ENCODE data around the gene AFAP1L1.

Gene AFAP1L1

GRCh38 chr5:149341876-149342275, 70.2 kb downstream of the AFAP1L1 start:
- no peak overlapping the region for H3K4me3 Mint-ChIP-seq
- H3K4me1 Mint-ChIP-seq = peaks cover 34% of the 10 kb centered on the region
- H3K9me3 Mint-ChIP-seq = no peaks in the 10 kb centered on the region

GRCh38 chr5:149344151-149344550, 72.5 kb downstream of the AFAP1L1 start:
- TF ChIP-seq CTCF (IDR thresholded peaks at IDR 0.05) = no peak
- Mint-ChIP-seq H3K4me3 (peak overlapping the region; percentile 96), H3K9me3 (no peaks in the 10 kb centered on the region), H3K4me1 (peaks cover 35% of the 10 kb centered on the region), H3K27me3 (ENCODE audit: low read depth, poor library complexity) (no peaks in the 10 kb centered on the region), H3K36me3 (ENCODE audit: low read depth) (peaks cover 10% of the 10 kb centered on the region), H3K27ac (peak overlapping the region; percentile 16)
- no peak for DNase-seq

More at GRCh38 chr5:149341876-149342275, 70.2 kb downstream of the AFAP1L1 start:
- Mint-ChIP-seq H3K27ac (no peak overlapping the region), H3K27me3 (ENCODE audit: low read depth, poor library complexity) (no peaks in the 10 kb centered on the region), H3K36me3 (ENCODE audit: low read depth) (no peaks in the 10 kb centered on the region)
- DNase-seq = no peak
- TF ChIP-seq CTCF (IDR thresholded peaks at IDR 0.05) = no peak

- Mint-ChIP-seq H3K27ac (peak within 1 kb of the TSS; percentile 98), H3K27me3 (ENCODE audit: low read depth, poor library complexity) (no peaks in the 10 kb centered on the region), H3K4me1 (peaks cover 35% of the 10 kb centered on the region), H3K36me3 (ENCODE audit: low read depth) (peaks cover 20% of the 10 kb centered on the region), H3K4me3 (peak within 1 kb of the TSS; percentile 96), H3K9me3 (no peaks in the 10 kb centered on the region)
- TF ChIP-seq CTCF (IDR thresholded peaks at IDR 0.05) = no peak
- DNase-seq = peak; percentile 93
These were observed 73.7 kb downstream of the AFAP1L1 start, which contains the start of gene GRPEL2 for GRCh38 chr5:149345147-149345891. GRPEL2 (plus strand) TSS chr5:149345499; CDS start chr5:149345540, 41 bp downstream.

DNA sequence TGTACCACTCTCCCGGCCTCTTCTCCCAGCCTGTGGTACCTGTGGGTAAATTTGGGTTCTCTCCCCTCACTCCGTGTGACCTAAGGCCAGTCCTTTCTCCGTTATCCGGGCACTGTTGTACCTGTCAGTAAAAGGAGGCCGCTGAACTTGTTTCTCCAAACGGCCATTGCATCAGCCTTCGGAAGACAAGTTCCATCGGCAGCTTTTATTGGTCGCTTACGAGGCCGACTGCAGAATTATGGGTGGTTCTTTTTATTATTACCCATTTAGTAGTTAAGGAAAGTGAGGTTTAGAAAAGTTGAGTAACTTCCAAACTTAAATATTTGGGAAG, 74.2 kb downstream of the AFAP1L1 start:
- no peaks in the 10 kb centered on the region for H3K9me3 Mint-ChIP-seq
- H3K27me3 Mint-ChIP-seq (ENCODE audit: low read depth, poor library complexity) = no peaks in the 10 kb centered on the region
- H3K36me3 Mint-ChIP-seq (ENCODE audit: low read depth) = peaks cover 26% of the 10 kb centered on the region
- H3K4me3 Mint-ChIP-seq = peak overlapping the region; percentile 96
- peaks cover 35% of the 10 kb centered on the region for H3K4me1 Mint-ChIP-seq
- H3K27ac Mint-ChIP-seq = no peak overlapping the region
- no peak for TF ChIP-seq CTCF (IDR thresholded peaks at IDR 0.05)
- DNase-seq = no peak

GRCh38 chr5:149348518-149348917, 76.9 kb downstream of the AFAP1L1 start:
- Mint-ChIP-seq H3K4me1 (peaks cover 35% of the 10 kb centered on the region), H3K27ac (no peak overlapping the region), H3K9me3 (no peaks in the 10 kb centered on the region), H3K36me3 (ENCODE audit: low read depth) (peaks cover 48% of the 10 kb centered on the region), H3K27me3 (ENCODE audit: low read depth, poor library complexity) (no peaks in the 10 kb centered on the region), H3K4me3 (no peak overlapping the region)
- DNase-seq = no peak
- no peak for TF ChIP-seq CTCF (IDR thresholded peaks at IDR 0.05)

- DNase-seq = no peak
- H3K4me1 Mint-ChIP-seq = peaks cover 29% of the 10 kb centered on the region
- H3K9me3 Mint-ChIP-seq = no peaks in the 10 kb centered on the region
- no peak overlapping the region for H3K4me3 Mint-ChIP-seq
- no peak for TF ChIP-seq CTCF (IDR thresholded peaks at IDR 0.05)
- no peak overlapping the region for H3K27ac Mint-ChIP-seq
- no peaks in the 10 kb centered on the region for H3K27me3 Mint-ChIP-seq (ENCODE audit: low read depth, poor library complexity)
- H3K36me3 Mint-ChIP-seq (ENCODE audit: low read depth) = peaks cover 55% of the 10 kb centered on the region
These were observed 77.7 kb downstream of the AFAP1L1 start for GRCh38 chr5:149349382-149349781.

Measured in nephron progenitor cell (in vitro differentiated cells).